NK-92 (cell line): Measurements from ENCODE around the gene MTX2.
"Not testable (repeated sequence)": the region's sequence is repeated elsewhere in the genome, so short reads cannot be mapped to it uniquely, and the experiment has no call there.

ENCODE experiments used
- DNase-seq: peaks from one replicate; lab custom pipeline; 2025; ENCODE audit not compliant: unreplicated experiment; lab: John Stamatoyannopoulos, UW

Gene MTX2

GRCh38 chr2:176370467-176371171 is 101.4 kb downstream of the MTX2 start:
- no peak for DNase-seq

- not testable (repeated sequence) for DNase-seq
These were observed 103.9 kb downstream of the MTX2 start for GRCh38 chr2:176373155-176373554.

GRCh38 chr2:176378323-176378722 is 109.1 kb downstream of the MTX2 start:
- no peak for DNase-seq

GRCh38 chr2:176380341-176380740 is 111.1 kb downstream of the MTX2 start:
- DNase-seq: no peak

GRCh38 chr2:176383100-176383499 is 113.9 kb downstream of the MTX2 start:
- DNase-seq: no peak

- DNase-seq: no peak
These were observed 114.7 kb downstream of the MTX2 start for GRCh38 chr2:176383836-176384442.

GRCh38 chr2:176385219-176385759 is 116.0 kb downstream of the MTX2 start:
- DNase-seq: no peak

GRCh38 chr2:176385838-176386237 is 116.6 kb downstream of the MTX2 start:
- no peak for DNase-seq
